OCI-LY1 (cell line): ENCODE data around the gene GNAS.
A peak's percentile ranks its signal among the peaks of the same experiment; 100 is the strongest.

Experiments
- H2AFZ ChIP-seq: fragments of 200-600 bp; sonication (generic), shearing (Covaris generic); 2 replicates; pipeline ENCODE4 v1.6.0; 2014; ENCODE audit warnings: antibody characterized with exemption, mild to moderate bottlenecking, low read length
- H3F3A ChIP-seq: fragments of 200-600 bp; sonication (generic), shearing (Covaris generic); 2 replicates; pipeline ENCODE4 v1.6.0; 2014; ENCODE audit warnings: mild to moderate bottlenecking, antibody characterized with exemption, low read length, moderate library complexity; ENCODE audit not compliant: insufficient read depth
- H3K27ac ChIP-seq: fragments of 200-600 bp; sonication (generic); 2 replicates; pipeline ENCODE4 v1.5.1; 2014; ENCODE audit warnings: low read length, mixed run types, mild to moderate bottlenecking, low read depth; ENCODE audit not compliant: poor library complexity, severe bottlenecking
- H3K27me3 ChIP-seq: fragments of 200-600 bp; sonication (generic); 2 replicates; pipeline ENCODE4 v1.6.0; 2014; ENCODE audit warnings: antibody characterized with exemption, mild to moderate bottlenecking, low read length, moderate library complexity; ENCODE audit not compliant: insufficient read depth
- H3K36me3 ChIP-seq: fragments of 200-600 bp; sonication (generic); 2 replicates; pipeline ENCODE4 v1.6.1; 2014; ENCODE audit warnings: mild to moderate bottlenecking, antibody characterized with exemption, low read length, moderate library complexity, mixed read lengths; ENCODE audit not compliant: insufficient read depth
- H3K4me1 ChIP-seq: fragments of 200-600 bp; sonication (generic); 2 replicates; pipeline ENCODE4 v1.5.1; 2014; ENCODE audit warnings: mild to moderate bottlenecking, low read length, moderate library complexity; ENCODE audit not compliant: insufficient read depth, severe bottlenecking
- H3K4me2 ChIP-seq: fragments of 200-600 bp; sonication (generic), shearing (Covaris generic); 2 replicates; pipeline ENCODE4 v1.6.1; 2014; ENCODE audit warnings: low read length
- H3K4me3 ChIP-seq: fragments of 200-600 bp; sonication (generic); 2 replicates; pipeline ENCODE4 v1.5.1; 2014; ENCODE audit warnings: low read length, low read depth, mild to moderate bottlenecking, mixed read lengths; ENCODE audit not compliant: poor library complexity, severe bottlenecking
- H3K79me2 ChIP-seq: fragments of 200-600 bp; shearing (Covaris generic); 2 replicates; pipeline ENCODE4 v1.6.1; 2016; ENCODE audit warnings: mixed run types, low read length, mixed read lengths; ENCODE audit not compliant: insufficient read depth
- H3K9ac ChIP-seq: fragments of 200-600 bp; sonication (generic), shearing (Covaris generic); 2 replicates; pipeline ENCODE4 v1.6.1; 2014; ENCODE audit warnings: mild to moderate bottlenecking, low read length, mixed read lengths
- H3K9me2 ChIP-seq: fragments of 200-600 bp; sonication (generic), shearing (Covaris generic); 2 replicates; pipeline ENCODE4 v1.6.1; 2014; ENCODE audit warnings: low read depth, mild to moderate bottlenecking, low read length, mixed read lengths
- H3K9me3 ChIP-seq: fragments of 200-600 bp; shearing (Covaris generic); 2 replicates; pipeline ENCODE4 v1.6.1; 2014; ENCODE audit warnings: low read length, mixed read lengths
- H4K20me1 ChIP-seq: fragments of 200-600 bp; sonication (generic), shearing (Covaris generic); 2 replicates; pipeline ENCODE4 v1.6.0; 2016; ENCODE audit warnings: mild to moderate bottlenecking, low read length; ENCODE audit not compliant: insufficient read depth
- CTCF ChIP-seq: fragments of 200-600 bp; sonication (generic), shearing (Covaris generic); IDR thresholded peaks from 2 replicates; pipeline ENCODE4 v1.5.1; 2017; ENCODE audit warnings: mild to moderate bottlenecking, antibody characterized with exemption, low read length, moderate library complexity, mixed read lengths
- EZH2 ChIP-seq: fragments of 200-600 bp; sonication (generic), shearing (Covaris generic); IDR thresholded peaks from 2 replicates; pipeline ENCODE4 v1.8.0; 2017; ENCODE audit warnings: borderline replicate concordance, mixed run types, mild to moderate bottlenecking, antibody characterized with exemption, low read length, moderate library complexity, mixed read lengths

Gene GNAS

GRCh38 chr20:58889798-58890517, 37.4 kb downstream of the GNAS start:
- Histone ChIP-seq H3K79me2 (peaks cover 28% of the 10 kb centered on the region), H3K27ac (peak overlapping the region; percentile 82), H3K9me2 (no peaks in the 10 kb centered on the region), H3K27me3 (no peaks in the 10 kb centered on the region), H4K20me1 (no peaks in the 10 kb centered on the region), H3K4me2 (peak overlapping the region; percentile 91), H3K36me3 (peaks cover under 1% of the 10 kb centered on the region; the same call in 1 of the 2 replicates), H3K4me1 (peaks cover 33% of the 10 kb centered on the region), H2AFZ (no peak overlapping the region), H3K4me3 (peak overlapping the region; percentile 69), H3F3A (0 out of 2 replicates have a peak, but pooled peaks cover 4% of the 10 kb centered on the region), H3K9me3 (no peaks in the 10 kb centered on the region), H3K9ac (peak overlapping the region; percentile 81)
- TF ChIP-seq CTCF (no peak), EZH2 (no peak)

- H3K9me3 ChIP-seq = no peaks in the 10 kb centered on the region
- peaks cover 40% of the 10 kb centered on the region for H3K4me1 ChIP-seq
- peak overlapping the region; percentile 81 for H3K9ac ChIP-seq
- no peaks in the 10 kb centered on the region for H3K9me2 ChIP-seq
- H4K20me1 ChIP-seq = no peaks in the 10 kb centered on the region
- no peaks in the 10 kb centered on the region for H3K27me3 ChIP-seq
- H3K27ac ChIP-seq = peak overlapping the region; percentile 82
- H2AFZ ChIP-seq = 0 out of 2 replicates have a peak overlapping the region, but pooled peaks have one; percentile 15
- peaks cover 7% of the 10 kb centered on the region; the same call in 1 of the 2 replicates for H3K36me3 ChIP-seq
- TF ChIP-seq CTCF (no peak), EZH2 (no peak)
- H3K4me3 ChIP-seq = peak overlapping the region; percentile 69
- 0 out of 2 replicates have a peak, but pooled peaks cover 4% of the 10 kb centered on the region for H3F3A ChIP-seq
- peak overlapping the region; percentile 91 for H3K4me2 ChIP-seq
- peaks cover 34% of the 10 kb centered on the region for H3K79me2 ChIP-seq
Observed at GRCh38 chr20:58890518-58891085, 38.1 kb downstream of the GNAS start.

- TF ChIP-seq CTCF (no peak), EZH2 (no peak)
- H3K36me3 ChIP-seq = peaks cover 13% of the 10 kb centered on the region; the same call in 1 of the 2 replicates
- no peak overlapping the region for H2AFZ ChIP-seq
- no peaks in the 10 kb centered on the region for H3K27me3 ChIP-seq
- H3K79me2 ChIP-seq = peaks cover 40% of the 10 kb centered on the region
- H3K4me1 ChIP-seq = peaks cover 46% of the 10 kb centered on the region
- 0 out of 2 replicates have a peak, but pooled peaks cover 4% of the 10 kb centered on the region for H3F3A ChIP-seq
- H3K9me2 ChIP-seq = no peaks in the 10 kb centered on the region
- H3K4me2 ChIP-seq = peak overlapping the region; percentile 91
- H3K4me3 ChIP-seq = peak overlapping the region; percentile 75
- no peaks in the 10 kb centered on the region for H3K9me3 ChIP-seq
- H3K27ac ChIP-seq = peak overlapping the region; percentile 90
- no peaks in the 10 kb centered on the region for H4K20me1 ChIP-seq
- peak overlapping the region; percentile 84 for H3K9ac ChIP-seq
Observed at GRCh38 chr20:58891086-58891717, 38.7 kb downstream of the GNAS start.
